ENCODE measurements around the gene RASGRP1.

GRCh38 chr15:38518084-38518483, 46.5 kb downstream of the RASGRP1 start:
- TF ChIP-seq CTCF (IDR thresholded peaks at IDR 0.05) (no peak), ZFX (IDR thresholded peaks at IDR 0.05; ENCODE audit: borderline replicate concordance) (no peak)

Data from 22Rv1 (cell line).